K562 (cell line): ENCODE results near the gene PIMREG. TPM values are rescaled to one million over a fixed set of nuclear protein-coding genes. Genes with fewer than 3 reads are reported as not detected.

Experiments
- CHD7 ChIP-seq: fragments of 200-600 bp; sonication (generic); IDR thresholded peaks from one replicate; pipeline ENCODE4 v1.6.1; 2012; ENCODE audit warnings: mild to moderate bottlenecking, low read depth, low read length, inconsistent platforms
- IFI16 ChIP-seq: fragments of 250-450 bp; sonication (Bioruptor Pico); IDR thresholded peaks from 2 replicates; pipeline ENCODE4 v2.1.2; 2022; ENCODE audit warnings: mild to moderate bottlenecking, inconsistent platforms
- ZNF121 ChIP-seq: sonication (generic); formaldehyde crosslinking; conservative IDR thresholded peaks from 2 replicates; pipeline ENCODE4 v1.8.0; 2022; ENCODE audit warnings: missing genetic modification reagents
- ZNF146 ChIP-seq: IDR thresholded peaks from one replicate; pipeline ENCODE4 v1.6.1; 2018; ENCODE audit warnings: missing compliant biosample characterization; ENCODE audit not compliant: unreplicated experiment
- polyA plus RNA-seq, 8 experiments: library from polyadenylated mRNA; depleted of rRNA in 4 of 8; stranded (reverse) in 5 of 8; unstranded in 3 of 8; fragments of >200 nt; fragmentation: Nextera tagmentation in 2 of 8; fragmentation: Illumina TruSeq in 1 of 8; extraction: Ambion mirVana in 2 of 8; extraction: Trizol in 1 of 8; gene quantifications; 2 replicates each; pipeline versions ENCODE4 v1.2.1 to v1.2.3, GENCODE V29; 2011 to 2014; ENCODE audit warnings: inconsistent platforms in 1 of 8, missing spikeins in 1 of 8
- total RNA-seq, 7 experiments: library from RNA; depleted of rRNA in 6 of 7; stranded (reverse); fragments of >200 nt in 6 of 7; fragmentation: Illumina TruSeq in 2 of 7; extraction: Trizol in 2 of 7; gene quantifications; 2 replicates each; pipeline versions ENCODE4 v1.2.1 to v1.2.3, GENCODE V29; 2011 to 2021; ENCODE audit warnings: low replicate concordance in 1 of 7

The PIMREG gene
- total and polyA plus RNA-seq, 9 of the 15 experiments (the other 6 are each of a cell fraction or from before 2014, with no cell fraction given), result 1.1 to 16.7 (median 9.4) TPM

DNA sequence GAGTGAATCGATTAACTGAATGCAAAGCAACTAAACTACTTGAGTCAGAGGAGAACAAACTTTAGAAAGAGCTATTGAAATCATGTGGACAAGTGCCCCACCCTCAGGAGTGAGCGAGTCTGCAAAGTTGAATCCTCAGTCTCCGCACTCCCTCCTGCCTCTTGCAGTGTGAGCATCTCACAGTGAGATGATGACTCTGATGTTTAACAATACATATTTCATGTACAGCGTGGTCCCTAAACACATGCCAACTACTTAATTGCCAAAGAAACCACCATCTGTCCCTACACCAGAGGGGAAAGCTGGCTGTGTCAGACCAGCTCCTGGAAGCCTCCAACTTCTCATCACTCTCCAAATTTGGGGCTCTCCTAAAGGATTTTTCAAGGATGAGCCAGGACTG lies 31.2 kb downstream of the PIMREG start (continued):
- TF ChIP-seq CHD7, result no peak
- TF ChIP-seq IFI16, result no peak
- TF ChIP-seq ZNF146 (CRISPR knock-in tag), result no peak
- TF ChIP-seq ZNF121 (CRISPR knock-in tag), result no peak
